GM12878 (cell line): ENCODE data around the gene LRRC26. TPM values are rescaled to one million over a fixed set of nuclear protein-coding genes. Genes with fewer than 3 reads are reported as not detected.

Source experiments
- ATAC-seq: fragments of 200-7000 bp; cut with Tn5 transposase; 3 replicates; pipeline ENCODE4 v1.9.1; 2020; ENCODE audit warnings: mild to moderate bottlenecking, moderate library complexity
- BruUV-seq: library from RNA; stranded (reverse); fragments of 400-500 nt; replicated peaks from 2 replicates; lab custom pipeline; 2021; lab: Mats Ljungman, UMichigan
- CTCF ChIA-PET: fragments of 300-600 bp; sonication (Branson Sonifier 250); formaldehyde crosslinking; extraction: SDS; loops from one replicate; lab custom pipeline; 2021; ENCODE audit warnings: inconsistent platforms; lab: Yijun Ruan, JAX
- POLR2A ChIA-PET: fragments of 350-600 bp; formaldehyde crosslinking; extraction: SDS; loops from one replicate; lab custom pipeline; 2021; ENCODE audit warnings: inconsistent platforms; lab: Charles Lee
- RAD21 ChIA-PET: fragments of 300-600 bp; sonication (Branson Sonifier 250); formaldehyde crosslinking; loops from one replicate; lab custom pipeline; 2023; ENCODE audit warnings: antibody characterized with exemption; ENCODE audit not compliant: unreplicated experiment; lab: Charles Lee
- SMC1A ChIA-PET: fragments of 300-600 bp; sonication (Branson Sonifier 250); formaldehyde crosslinking; loops from one replicate; lab custom pipeline; 2023; ENCODE audit not compliant: unreplicated experiment, uncharacterized antibody; lab: Charles Lee
- DNase-seq: peaks from one replicate; pipeline ENCODE4 v3.0.0-alpha.2; 2011; ENCODE audit warnings: low read depth, low spot score
- FAIRE-seq: peaks from 3 replicates; lab custom pipeline; 2011; peaks lifted over from hg19 to GRCh38; lab: Jason Lieb, UNC
- H2AFZ ChIP-seq: 2 replicates; pipeline ENCODE4 v1.6.0; 2011; ENCODE audit warnings: low read depth, low read length, control low read depth; ENCODE audit not compliant: control insufficient read depth
- H3K27ac ChIP-seq: 2 replicates; pipeline ENCODE4 v1.5.1; 2011; ENCODE audit warnings: control low read depth; ENCODE audit not compliant: control insufficient read depth, insufficient read depth
- H3K27me3 ChIP-seq, 2 experiments: replicated peaks in 1 of 2; 2 replicates each; pipeline versions ENCODE4 v1.6.0 to v1.6.1; 2011; ENCODE audit warnings: low read length in 1 of 2; ENCODE audit not compliant: control insufficient read depth in 2 of 2, insufficient read depth in 2 of 2
- H3K36me3 ChIP-seq, 2 experiments: 2 replicates each; pipeline ENCODE4 v1.5.1; 2011; ENCODE audit warnings: low read length in 1 of 2; ENCODE audit not compliant: control insufficient read depth in 2 of 2, insufficient read depth in 2 of 2
- H3K4me1 ChIP-seq: 2 replicates; pipeline ENCODE4 v1.6.1; 2011; ENCODE audit warnings: mild to moderate bottlenecking, low read length, moderate library complexity, mixed read lengths; ENCODE audit not compliant: control insufficient read depth, insufficient read depth
- H3K4me2 ChIP-seq: 2 replicates; pipeline ENCODE4 v1.6.0; 2011; ENCODE audit warnings: control low read depth; ENCODE audit not compliant: control insufficient read depth, insufficient read depth
- H3K4me3 ChIP-seq: fragments of 200-600 bp; sonication (generic); 2 replicates; pipeline ENCODE4 v1.5.1; 2016
- H3K79me2 ChIP-seq: 2 replicates; pipeline ENCODE4 v1.6.0; 2011; ENCODE audit warnings: low read length; ENCODE audit not compliant: control insufficient read depth, insufficient read depth
- H3K9ac ChIP-seq: 2 replicates; pipeline ENCODE4 v1.8.0; 2011; ENCODE audit warnings: low read length, control low read depth, mixed read lengths; ENCODE audit not compliant: control insufficient read depth, insufficient read depth
- H3K9me3 ChIP-seq: replicated peaks from 3 replicates; pipeline ENCODE4 v1.5.1; 2011; ENCODE audit warnings: mild to moderate bottlenecking, low read length; ENCODE audit not compliant: control insufficient read depth, insufficient read depth
- H4K20me1 ChIP-seq: 2 replicates; pipeline ENCODE4 v1.6.0; 2011; ENCODE audit not compliant: control insufficient read depth, insufficient read depth
- ASH2L ChIP-seq: fragments of 300-600, 200-600 bp; sonication (generic); IDR thresholded peaks from 2 replicates; pipeline ENCODE4 v1.6.1; 2017; ENCODE audit warnings: low read depth, mild to moderate bottlenecking, borderline replicate concordance
- NFXL1 ChIP-seq: fragments of 450-650 bp; IDR thresholded peaks from 2 replicates; pipeline ENCODE4 v1.6.1; 2017; ENCODE audit warnings: antibody characterized with exemption, mild to moderate bottlenecking, borderline replicate concordance
- POU2F2 ChIP-seq: IDR thresholded peaks from 3 replicates; pipeline ENCODE4 v1.6.1; 2011; ENCODE audit warnings: low read depth, mild to moderate bottlenecking, low read length, borderline replicate concordance
- RBBP5 ChIP-seq: fragments of 200-600 bp; sonication (generic); conservative IDR thresholded peaks from 2 replicates; pipeline ENCODE4 v1.6.1; 2016
- SMARCA5 ChIP-seq: fragments of 450-650 bp; IDR thresholded peaks from 2 replicates; pipeline ENCODE4 v1.6.1; 2017; ENCODE audit warnings: mild to moderate bottlenecking
- SREBF1 ChIP-seq: IDR thresholded peaks from 2 replicates; pipeline ENCODE4 v1.6.1; 2012; ENCODE audit warnings: mild to moderate bottlenecking, low read length
- ZNF207 ChIP-seq: fragments of 450-650 bp; IDR thresholded peaks from 2 replicates; pipeline ENCODE4 v1.6.1; 2014; ENCODE audit warnings: antibody characterized with exemption, mild to moderate bottlenecking, borderline replicate concordance
- ZNF217 ChIP-seq: fragments of 450-650 bp; IDR thresholded peaks from 2 replicates; pipeline ENCODE4 v1.6.1; 2017; ENCODE audit warnings: antibody characterized with exemption, mild to moderate bottlenecking
- ZNF622 ChIP-seq: fragments of 450-650 bp; IDR thresholded peaks from 2 replicates; pipeline ENCODE4 v1.6.1; 2017; ENCODE audit warnings: mild to moderate bottlenecking, inconsistent platforms
- WGBS: methylation state at CpG from one replicate; pipeline ENCODE4 v1.1.6; 2016; ENCODE audit warnings: low lambda C conversion rate; ENCODE audit not compliant: insufficient replicate concordance, insufficient coverage; ENCODE audit errors: missing lambda C conversion rate; 5-methylcytosine and 5-hydroxymethylcytosine counted together
- in situ Hi-C: fragments of 300-500 bp; cut with MboI; formaldehyde crosslinking; loops from 9 replicates; pipeline ENCODE4 v1.14.3; 2018; ENCODE audit warnings: mixed read lengths
- intact Hi-C: fragments of 100-400 bp; cut with micrococcal nuclease; formaldehyde crosslinking; loops from one replicate; pipeline ENCODE4 v1.14.2; 2022; ENCODE audit not compliant: unreplicated experiment
- polyA plus RNA-seq, 11 experiments: library from polyadenylated mRNA; depleted of rRNA in 4 of 11; unstranded in 6 of 11; stranded (reverse) in 5 of 11; fragments of >200 nt; fragmentation: Nextera tagmentation in 4 of 11; fragmentation: Illumina TruSeq in 1 of 11; extraction: Ambion mirVana in 4 of 11; extraction: Trizol in 1 of 11; gene quantifications; 1 replicate in 1 of 11; 2 replicates in 10 of 11; pipeline versions ENCODE4 v1.2.1 to v1.2.3, GENCODE V29; 2011 to 2016; ENCODE audit warnings: inconsistent platforms in 2 of 11, missing spikeins in 2 of 11, low read depth in 1 of 11
- total RNA-seq, 4 experiments: library from RNA; depleted of rRNA in 3 of 4; stranded (reverse); fragments of >200 nt in 3 of 4; fragmentation: Illumina TruSeq in 1 of 4; extraction: Trizol in 1 of 4; gene quantifications; 2 replicates each; pipeline versions ENCODE4 v1.2.1 to v1.2.3, GENCODE V29; 2013 to 2021
- TF ChIP-seq, protein P1 (sequence below): fragments of 450-650 bp; formaldehyde crosslinking; IDR thresholded peaks from 2 replicates; pipeline ENCODE4 v1.4.0; 2020; ENCODE audit warnings: mild to moderate bottlenecking, moderate library complexity
- TF ChIP-seq, protein P2 (sequence below): IDR thresholded peaks from 2 replicates; pipeline ENCODE4 v1.6.1; 2011; ENCODE audit warnings: low read depth, mild to moderate bottlenecking, low read length, moderate library complexity, borderline replicate concordance; ENCODE audit errors: extremely low read depth

The LRRC26 gene
- total and polyA plus RNA-seq, 10 of the 15 experiments (the other 5 are each of a cell fraction or from before 2014, with no cell fraction given): 0.29 to 0.91 (median 0.64) TPM; not detected in 5

DNA sequence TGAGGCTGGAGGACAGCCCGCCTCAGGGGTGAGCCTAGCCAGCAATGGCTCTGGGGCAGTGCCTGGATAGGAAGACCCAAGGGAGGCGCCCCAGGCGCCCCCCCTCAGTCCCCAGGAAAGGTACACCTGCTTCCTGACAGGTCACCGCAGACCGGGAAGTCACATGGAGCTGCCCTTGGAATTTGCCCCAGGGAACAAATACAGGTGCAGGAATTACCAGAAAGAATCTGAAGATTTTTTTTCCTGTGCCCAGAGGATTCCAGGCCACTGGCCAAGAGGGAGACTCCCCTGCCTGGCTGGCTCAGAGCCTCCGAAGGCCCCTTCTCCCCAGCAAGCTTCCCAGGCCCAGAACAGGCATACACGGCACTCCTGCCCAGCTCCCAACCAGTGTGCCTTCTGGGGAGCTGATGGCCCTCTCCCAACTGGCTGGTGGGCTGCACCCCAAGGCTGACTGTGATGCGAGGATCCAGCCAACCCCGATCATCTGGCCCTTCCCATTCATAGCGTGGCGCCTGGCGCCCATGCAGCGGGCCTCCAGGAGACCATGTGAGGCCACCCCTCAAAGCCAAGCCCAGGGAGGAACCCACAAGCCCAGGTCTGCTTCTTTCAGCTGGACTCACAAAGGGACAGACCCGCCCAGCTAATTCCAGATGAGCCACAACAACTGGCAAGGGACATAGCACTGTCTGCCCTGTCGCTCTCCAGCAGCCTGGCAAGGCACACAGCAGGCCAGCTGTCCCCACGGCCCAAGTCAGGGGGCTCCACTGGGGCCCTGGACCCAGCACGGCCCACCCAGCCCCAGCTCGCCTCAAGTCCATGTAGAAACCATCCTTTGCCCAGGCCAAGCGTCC lies 28.4 kb upstream of the LRRC26 start:
- ChIA-PET CTCF (interaction anchor here (0.6 kb wide), 1 partner anchor 28 kb away, joined by 3 read pairs; no protein-coding TSS in a partner anchor), POLR2A (interaction anchor here (0.8 to 2.5 kb wide), 5 partner anchors 9 to 150 kb away, joined by 3 to 9 read pairs (median 6); partner anchors contain the start of genes RNF208 and SSNA1), SMC1A (interaction anchor here (0.9 to 1.9 kb wide), 3 partner anchors 9 to 49 kb away, joined by 4 to 9 read pairs (median 5); partner anchors contain the start of genes ANAPC2 and SSNA1)
- Histone ChIP-seq H3K4me1 (peaks cover 21% of the 10 kb centered on the region), H2AFZ (no peak overlapping the region), H3K27ac (no peak overlapping the region)
- 76% methylated on average over 19 of the region's 19 CpGs for WGBS
- in situ Hi-C loops: no loop called here
- TF ChIP-seq NFXL1 (no peak), ZNF622 (no peak), RBBP5 (no peak), ZNF217 (no peak), ASH2L (no peak), POU2F2 (no peak), SREBF1 (no peak), ZNF207 (no peak), SMARCA5 (no peak)
- TF ChIP-seq, protein P1, sequence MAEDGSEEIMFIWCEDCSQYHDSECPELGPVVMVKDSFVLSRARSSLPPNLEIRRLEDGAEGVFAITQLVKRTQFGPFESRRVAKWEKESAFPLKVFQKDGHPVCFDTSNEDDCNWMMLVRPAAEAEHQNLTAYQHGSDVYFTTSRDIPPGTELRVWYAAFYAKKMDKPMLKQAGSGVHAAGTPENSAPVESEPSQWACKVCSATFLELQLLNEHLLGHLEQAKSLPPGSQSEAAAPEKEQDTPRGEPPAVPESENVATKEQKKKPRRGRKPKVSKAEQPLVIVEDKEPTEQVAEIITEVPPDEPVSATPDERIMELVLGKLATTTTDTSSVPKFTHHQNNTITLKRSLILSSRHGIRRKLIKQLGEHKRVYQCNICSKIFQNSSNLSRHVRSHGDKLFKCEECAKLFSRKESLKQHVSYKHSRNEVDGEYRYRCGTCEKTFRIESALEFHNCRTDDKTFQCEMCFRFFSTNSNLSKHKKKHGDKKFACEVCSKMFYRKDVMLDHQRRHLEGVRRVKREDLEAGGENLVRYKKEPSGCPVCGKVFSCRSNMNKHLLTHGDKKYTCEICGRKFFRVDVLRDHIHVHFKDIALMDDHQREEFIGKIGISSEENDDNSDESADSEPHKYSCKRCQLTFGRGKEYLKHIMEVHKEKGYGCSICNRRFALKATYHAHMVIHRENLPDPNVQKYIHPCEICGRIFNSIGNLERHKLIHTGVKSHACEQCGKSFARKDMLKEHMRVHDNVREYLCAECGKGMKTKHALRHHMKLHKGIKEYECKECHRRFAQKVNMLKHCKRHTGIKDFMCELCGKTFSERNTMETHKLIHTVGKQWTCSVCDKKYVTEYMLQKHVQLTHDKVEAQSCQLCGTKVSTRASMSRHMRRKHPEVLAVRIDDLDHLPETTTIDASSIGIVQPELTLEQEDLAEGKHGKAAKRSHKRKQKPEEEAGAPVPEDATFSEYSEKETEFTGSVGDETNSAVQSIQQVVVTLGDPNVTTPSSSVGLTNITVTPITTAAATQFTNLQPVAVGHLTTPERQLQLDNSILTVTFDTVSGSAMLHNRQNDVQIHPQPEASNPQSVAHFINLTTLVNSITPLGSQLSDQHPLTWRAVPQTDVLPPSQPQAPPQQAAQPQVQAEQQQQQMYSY (CRISPR knock-in tag): no peak
- TF ChIP-seq, protein P2, sequence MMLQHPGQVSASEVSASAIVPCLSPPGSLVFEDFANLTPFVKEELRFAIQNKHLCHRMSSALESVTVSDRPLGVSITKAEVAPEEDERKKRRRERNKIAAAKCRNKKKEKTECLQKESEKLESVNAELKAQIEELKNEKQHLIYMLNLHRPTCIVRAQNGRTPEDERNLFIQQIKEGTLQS: no peak
- TF ChIP-seq, all 136 proteins: peak for 0
- no peak overlapping the region for H3K4me3 ChIP-seq
- H3K4me2 ChIP-seq: peak overlapping the region; percentile 54; the same call in 1 of the 2 replicates
- intact Hi-C loops: no loop called here
- ATAC-seq: no peak
- no peak for FAIRE-seq
- no peaks in the 10 kb centered on the region for H3K27me3 ChIP-seq
- H3K9ac ChIP-seq: no peak overlapping the region
- RAD21 ChIA-PET: interaction anchor here (1.3 kb wide), 1 partner anchor 29 kb away, joined by 3 read pairs; no protein-coding TSS in a partner anchor
- no peaks in the 10 kb centered on the region for H3K9me3 ChIP-seq
- H3K36me3 ChIP-seq: no peaks in the 10 kb centered on the region
- H4K20me1 ChIP-seq: no peaks in the 10 kb centered on the region
- DNase-seq: no peak
- BruUV-seq: no TSS peak
- H3K79me2 ChIP-seq: peaks cover 8% of the 10 kb centered on the region
